Lower leg skin (tissue), 3 donors: Measurements from ENCODE around the gene ANKH.

ENCODE experiments used
- POLR2A ChIP-seq, 2 donors: fragments of 450-650 bp; IDR thresholded peaks; one replicate each; pipeline ENCODE4 v1.6.1; 2016 to 2017; ENCODE audit warnings: antibody characterized with exemption in 2 of 2, mild to moderate bottlenecking in 1 of 2, moderate library complexity in 1 of 2
- TF ChIP-seq, protein P1 (sequence below), 3 donors: fragments of 450-650 bp; IDR thresholded peaks; one replicate each; pipeline ENCODE4 v1.5.1; 2016; ENCODE audit warnings: antibody characterized with exemption in 3 of 3, mild to moderate bottlenecking in 3 of 3, moderate library complexity in 2 of 3

DNA sequence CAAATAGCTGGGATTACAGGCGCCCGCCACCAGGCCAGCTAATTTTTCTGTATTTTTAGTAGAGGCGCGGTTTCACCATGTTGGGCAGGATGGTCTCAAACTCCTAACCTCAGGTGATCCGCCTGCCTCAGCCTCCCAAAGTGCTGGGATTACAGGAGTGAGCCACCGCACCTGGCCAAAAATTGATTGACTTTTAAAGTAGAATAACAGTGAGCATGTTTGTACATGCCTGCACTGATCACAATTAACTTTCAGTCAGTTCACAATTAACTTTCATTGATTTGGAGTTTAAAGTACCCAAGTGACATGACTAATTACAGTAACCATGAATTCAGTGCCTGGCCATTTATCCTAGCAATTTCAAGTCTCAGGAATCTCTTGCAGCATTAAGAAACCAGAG is 61.3 kb downstream of the ANKH start:
- TF ChIP-seq POLR2A (IDR thresholded peaks at IDR 0.05), result no peak
- TF ChIP-seq, protein P1, sequence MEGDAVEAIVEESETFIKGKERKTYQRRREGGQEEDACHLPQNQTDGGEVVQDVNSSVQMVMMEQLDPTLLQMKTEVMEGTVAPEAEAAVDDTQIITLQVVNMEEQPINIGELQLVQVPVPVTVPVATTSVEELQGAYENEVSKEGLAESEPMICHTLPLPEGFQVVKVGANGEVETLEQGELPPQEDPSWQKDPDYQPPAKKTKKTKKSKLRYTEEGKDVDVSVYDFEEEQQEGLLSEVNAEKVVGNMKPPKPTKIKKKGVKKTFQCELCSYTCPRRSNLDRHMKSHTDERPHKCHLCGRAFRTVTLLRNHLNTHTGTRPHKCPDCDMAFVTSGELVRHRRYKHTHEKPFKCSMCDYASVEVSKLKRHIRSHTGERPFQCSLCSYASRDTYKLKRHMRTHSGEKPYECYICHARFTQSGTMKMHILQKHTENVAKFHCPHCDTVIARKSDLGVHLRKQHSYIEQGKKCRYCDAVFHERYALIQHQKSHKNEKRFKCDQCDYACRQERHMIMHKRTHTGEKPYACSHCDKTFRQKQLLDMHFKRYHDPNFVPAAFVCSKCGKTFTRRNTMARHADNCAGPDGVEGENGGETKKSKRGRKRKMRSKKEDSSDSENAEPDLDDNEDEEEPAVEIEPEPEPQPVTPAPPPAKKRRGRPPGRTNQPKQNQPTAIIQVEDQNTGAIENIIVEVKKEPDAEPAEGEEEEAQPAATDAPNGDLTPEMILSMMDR (IDR thresholded peaks at IDR 0.05), result no peak
